Activated CD4-positive, alpha-beta T cell treated with anti-CD3 and anti-CD28 coated beads, Interleukin-2, amount 50 U/mL, for 1 hour (primary cell): ENCODE measurements around the gene SMAGP.
"Not testable (repeated sequence)": the region's sequence is repeated elsewhere in the genome, so short reads cannot be mapped to it uniquely, and the experiment has no call there.

ENCODE experiments used
- DNase-seq: peaks from one replicate; pipeline ENCODE4 v3.0.0-alpha.2; 2020

Gene SMAGP

GRCh38 chr12:51222461-51222860 lies 47.8 kb downstream of the SMAGP start:
- no peak for DNase-seq

DNA sequence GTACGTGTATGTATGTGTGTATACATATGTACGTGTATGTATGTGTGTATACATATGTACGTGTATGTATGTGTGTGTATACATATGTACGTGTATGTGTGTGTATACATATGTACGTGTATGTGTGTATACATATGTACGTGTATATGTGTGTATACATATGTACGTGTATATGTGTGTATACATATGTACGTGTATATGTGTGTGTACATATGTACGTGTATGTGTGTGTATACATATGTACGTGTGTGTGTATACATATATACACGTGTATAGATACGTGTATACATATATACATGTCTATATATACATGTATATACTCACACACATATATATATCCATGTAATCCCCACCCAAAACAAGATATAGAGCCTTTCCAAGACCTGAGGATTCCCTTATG lies 50.4 kb downstream of the SMAGP start:
- DNase-seq: not testable (repeated sequence)

GRCh38 chr12:51219322-51219721 lies 50.9 kb downstream of the SMAGP start:
- DNase-seq: no peak

DNA sequence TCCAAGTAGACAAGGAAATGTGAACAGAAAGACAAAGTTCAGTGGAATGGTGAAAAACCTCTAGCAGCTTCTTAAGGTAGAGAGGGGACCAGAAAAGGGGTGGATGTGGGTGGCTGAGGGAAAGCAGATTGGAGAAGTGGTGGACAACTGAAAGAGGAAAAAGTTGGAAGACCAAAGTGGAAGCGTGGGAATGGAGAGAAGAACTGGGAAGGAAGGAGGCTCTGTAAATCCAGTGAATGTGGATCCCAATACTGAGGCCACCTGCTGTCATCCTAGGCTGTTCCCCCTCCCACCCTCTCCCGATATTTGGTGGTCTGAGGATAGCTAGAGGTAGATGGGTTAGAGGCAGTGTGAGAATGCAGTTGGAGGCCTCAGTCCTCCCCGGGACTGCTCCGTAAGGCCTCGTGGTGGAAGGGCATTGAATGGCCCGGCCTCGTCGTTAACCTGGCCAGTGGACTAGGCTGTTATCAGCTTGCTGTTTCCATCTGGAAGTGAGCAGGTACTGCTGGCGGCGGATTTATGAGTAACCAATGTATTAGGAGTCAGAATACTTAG lies 51.5 kb downstream of the SMAGP start:
- DNase-seq: no peak

DNA sequence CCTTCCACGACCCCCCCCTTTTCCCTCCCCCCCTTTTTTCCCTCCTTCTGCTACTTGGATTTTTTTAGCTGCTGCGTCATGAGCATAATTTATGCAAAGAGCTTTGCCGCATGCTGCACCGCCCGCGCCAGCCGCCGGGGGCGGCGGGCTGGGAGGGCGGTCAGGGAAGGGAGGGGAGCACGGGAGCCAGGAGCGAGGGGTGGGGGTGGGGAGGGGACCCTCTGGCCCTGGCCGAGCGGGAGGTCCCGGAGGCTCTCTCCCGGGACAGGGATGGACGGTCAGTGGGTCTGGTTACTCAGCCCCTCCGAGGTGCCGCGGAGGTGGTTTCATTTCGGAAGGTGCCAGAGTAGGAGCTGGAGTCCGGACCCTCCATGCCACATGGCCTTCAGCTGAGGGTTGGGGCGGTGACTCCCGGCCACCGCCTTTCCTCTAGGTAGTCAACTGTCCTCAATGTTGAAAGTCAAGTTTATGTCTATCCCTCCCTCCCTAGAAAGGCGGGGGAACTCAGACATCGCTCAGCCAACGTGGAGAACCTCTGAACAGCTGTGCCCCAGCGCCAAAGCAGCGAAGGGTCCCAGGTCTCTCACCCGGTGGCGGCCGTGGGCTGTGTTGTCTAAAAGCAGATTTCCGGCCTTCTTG lies 52.1 kb downstream of the SMAGP start, which contains the start of gene POU6F1:
Gene POU6F1 (minus strand): TSS at position 95 of the 639 bp plus-strand sequence. CDS start 11,226 bp downstream, outside the sequence.
- peak; percentile 63 for DNase-seq

GRCh38 chr12:51217133-51217967 lies 52.9 kb downstream of the SMAGP start:
- peak; percentile 59 for DNase-seq

DNA sequence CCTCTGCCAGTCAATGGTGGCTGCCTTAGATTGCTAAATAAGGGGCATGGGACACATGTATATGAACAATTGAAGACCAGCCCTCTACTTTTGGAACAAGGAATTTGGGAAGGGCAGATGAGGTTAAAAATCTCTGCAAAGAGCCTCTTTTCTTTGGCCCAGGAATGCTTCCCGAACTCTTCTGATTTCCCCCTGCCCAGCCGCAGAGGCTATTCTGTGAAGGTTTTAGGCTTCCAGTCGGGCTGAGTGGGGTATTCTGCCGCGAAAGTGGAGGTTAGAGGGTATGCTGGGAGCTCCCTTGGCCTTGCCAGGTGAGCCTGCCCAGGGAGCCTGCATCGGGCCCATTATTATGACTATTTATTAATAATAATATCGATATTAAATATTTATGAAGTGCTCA lies 53.6 kb downstream of the SMAGP start:
- no peak for DNase-seq

GRCh38 chr12:51214895-51215294 lies 55.3 kb downstream of the SMAGP start:
- no peak for DNase-seq

- DNase-seq: no peak
These were observed 59.4 kb downstream of the SMAGP start for GRCh38 chr12:51210690-51211395.

- no peak for DNase-seq
These were observed 61.0 kb downstream of the SMAGP start for GRCh38 chr12:51209259-51209658.

DNA sequence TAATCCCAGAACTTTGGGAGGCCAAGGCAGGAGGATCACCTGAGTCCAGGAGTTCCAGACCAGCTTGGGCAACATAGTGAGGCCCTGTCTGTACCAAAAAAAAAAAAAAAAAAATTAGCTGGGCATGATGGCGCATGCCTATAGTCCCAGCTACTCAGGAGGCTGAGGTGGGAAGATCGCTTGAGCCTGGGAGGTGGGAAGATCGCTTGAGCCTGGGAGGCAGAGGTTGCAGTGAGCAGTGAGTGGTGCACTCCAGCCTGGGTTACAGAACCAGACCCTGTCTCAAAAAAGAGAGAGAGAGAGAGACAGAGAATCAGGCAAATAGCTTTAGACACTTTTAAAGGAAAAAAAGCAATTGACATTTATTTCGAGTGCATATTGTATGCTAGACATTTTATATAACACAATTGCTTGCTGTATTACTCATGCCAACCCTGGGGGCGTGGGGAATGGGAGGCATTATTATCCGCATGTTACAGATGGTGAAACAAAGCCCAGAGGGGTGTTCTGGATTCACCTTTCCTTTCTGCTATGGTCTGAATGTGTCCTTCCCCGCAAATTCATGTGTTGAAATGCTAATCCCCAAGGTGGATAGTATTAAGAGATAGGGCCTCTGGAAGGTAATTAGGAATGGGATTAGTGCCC lies 62.1 kb downstream of the SMAGP start:
- no peak for DNase-seq

DNA sequence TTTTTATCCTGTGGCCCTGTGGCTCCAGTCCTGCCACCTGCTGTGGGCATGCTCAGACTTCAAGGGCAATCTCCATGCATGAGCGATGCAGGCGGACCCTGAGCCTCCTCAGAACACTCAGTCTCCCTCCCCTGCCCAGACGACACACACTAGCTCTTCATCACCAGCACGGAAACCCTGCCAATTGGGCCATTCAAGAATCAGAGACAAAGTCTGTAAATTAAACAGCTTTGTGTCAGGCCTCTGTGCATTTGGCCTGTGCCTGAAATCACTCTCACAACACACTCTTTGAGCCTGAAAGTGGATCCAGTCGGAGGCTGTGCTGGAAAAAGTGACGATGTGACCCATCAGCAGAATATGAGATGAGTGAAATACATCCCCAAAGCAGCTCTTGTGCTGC lies 64.9 kb downstream of the SMAGP start:
- DNase-seq: no peak

GRCh38 chr12:51202718-51203117 lies 67.5 kb downstream of the SMAGP start:
- DNase-seq: no peak

DNA sequence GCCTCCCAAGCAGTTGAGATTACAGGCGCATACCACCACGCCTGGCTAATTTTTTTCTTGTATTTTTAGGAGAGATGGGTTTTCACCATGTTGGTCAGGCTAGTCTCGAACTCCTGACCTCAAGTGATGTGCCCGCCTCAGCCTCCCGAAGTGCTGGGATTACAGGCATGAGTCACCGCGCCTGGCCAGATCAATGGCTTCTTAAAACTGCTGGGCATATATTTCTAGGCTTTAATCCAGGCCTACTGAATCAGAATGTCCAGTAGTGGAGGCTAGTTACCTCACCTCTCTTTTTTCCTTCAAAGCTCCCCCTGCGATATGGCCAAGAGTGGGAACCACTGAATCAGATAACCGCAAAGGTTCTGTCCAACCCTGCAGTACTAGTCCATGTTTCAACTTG lies 69.4 kb downstream of the SMAGP start:
- DNase-seq: no peak

DNA sequence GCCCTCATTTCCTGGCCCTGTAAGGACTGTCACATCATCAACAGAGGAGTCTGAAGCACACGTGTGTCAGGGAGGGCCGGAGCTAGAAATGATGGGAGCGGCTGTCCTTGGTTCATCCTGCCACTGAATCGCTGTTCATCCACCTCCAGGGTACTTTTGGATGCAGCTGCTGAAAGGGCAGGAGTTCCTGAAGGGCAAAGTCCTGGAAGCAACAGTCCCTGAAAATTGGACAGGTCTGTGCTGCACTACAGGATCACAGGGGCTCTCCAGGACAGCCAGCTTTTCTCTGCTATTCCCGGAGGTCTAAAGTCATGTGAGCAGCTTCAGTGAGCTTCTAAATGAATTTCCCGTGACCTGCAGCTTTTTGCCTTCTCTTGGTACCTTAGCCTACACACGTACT lies 70.1 kb downstream of the SMAGP start:
- DNase-seq: no peak

- DNase-seq: no peak
These were observed 70.8 kb downstream of the SMAGP start for GRCh38 chr12:51199366-51199945.

- no peak for DNase-seq
These were observed 71.4 kb downstream of the SMAGP start for GRCh38 chr12:51198568-51199365.

DNA sequence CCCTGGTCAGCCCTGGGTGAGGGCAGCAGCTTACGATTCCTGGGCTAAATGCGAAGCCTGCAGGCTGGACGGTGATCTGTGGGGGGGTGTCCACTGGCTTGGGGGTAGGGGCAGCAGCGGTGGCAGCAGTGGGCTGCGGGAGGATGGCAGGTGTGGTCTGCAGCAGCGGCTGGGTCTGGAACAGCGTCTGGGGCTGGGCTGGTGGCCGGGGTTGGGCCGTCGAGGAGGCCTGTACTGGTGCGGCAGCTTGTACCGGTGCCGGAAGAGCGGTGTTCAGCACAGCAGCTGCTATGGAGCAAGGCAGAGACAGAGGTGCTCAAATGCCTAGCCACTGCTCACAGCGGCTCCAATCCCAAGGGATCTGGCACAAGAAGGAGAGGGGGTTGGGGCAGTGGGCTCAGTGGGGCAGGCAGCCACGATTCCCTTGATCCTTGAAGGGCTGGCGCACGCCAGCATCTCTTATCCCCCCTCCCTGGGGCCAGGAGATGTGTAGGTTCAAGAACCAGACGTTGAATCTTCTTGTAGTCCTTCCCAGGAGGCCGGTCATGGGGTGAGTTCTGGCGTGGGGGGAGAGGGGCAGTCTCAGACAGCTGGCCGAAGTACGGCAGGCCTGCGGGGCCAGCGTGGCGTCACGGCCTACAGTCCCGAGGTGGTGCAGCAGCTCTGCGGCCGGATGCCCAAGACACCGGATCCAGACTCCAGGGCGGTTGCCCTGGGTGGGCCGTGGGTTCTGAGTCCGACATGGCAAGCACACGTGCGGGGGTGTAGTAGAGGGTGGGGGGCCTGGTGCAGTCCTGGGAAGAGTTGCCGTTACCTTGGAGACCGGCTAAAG lies 72.3 kb downstream of the SMAGP start:
- DNase-seq: no peak

DNA sequence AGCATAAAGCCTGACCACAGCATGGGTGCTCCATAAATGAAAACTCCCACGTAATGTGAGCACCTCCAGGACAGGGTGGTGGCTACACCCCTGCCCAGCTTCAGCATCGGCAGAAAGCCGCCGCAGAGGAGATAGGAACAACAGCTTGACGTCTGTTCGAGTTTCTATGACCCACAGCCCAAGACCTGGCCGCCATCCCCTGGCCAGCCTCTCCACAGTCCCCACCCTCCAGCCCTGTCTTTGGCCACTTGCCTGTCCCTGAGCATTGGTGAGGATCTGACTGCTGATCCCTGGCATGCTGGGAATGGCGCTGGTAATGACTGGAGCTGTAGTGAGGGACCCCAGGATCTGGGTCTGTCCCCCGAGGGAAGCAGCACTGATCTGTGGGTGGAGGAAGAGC lies 73.7 kb downstream of the SMAGP start:
- no peak for DNase-seq

- no peak for DNase-seq
These were observed 74.4 kb downstream of the SMAGP start for GRCh38 chr12:51195841-51196240.
